Stimulated activated CD4-positive, alpha-beta T cell treated with anti-CD3 and anti-CD28 coated beads, TNF-alpha, amount 100 ng/mL, for 48 hours (primary cell): ENCODE data around the gene SHISA9.
"Not testable (repeated sequence)": the region's sequence is repeated elsewhere in the genome, so short reads cannot be mapped to it uniquely, and the experiment has no call there.

Experiments used
- DNase-seq, 3 donors: peaks; one replicate each; pipeline ENCODE4 v3.0.0-alpha.2; 2020; ENCODE audit warnings: low read depth in 3 of 3

Gene SHISA9

DNA sequence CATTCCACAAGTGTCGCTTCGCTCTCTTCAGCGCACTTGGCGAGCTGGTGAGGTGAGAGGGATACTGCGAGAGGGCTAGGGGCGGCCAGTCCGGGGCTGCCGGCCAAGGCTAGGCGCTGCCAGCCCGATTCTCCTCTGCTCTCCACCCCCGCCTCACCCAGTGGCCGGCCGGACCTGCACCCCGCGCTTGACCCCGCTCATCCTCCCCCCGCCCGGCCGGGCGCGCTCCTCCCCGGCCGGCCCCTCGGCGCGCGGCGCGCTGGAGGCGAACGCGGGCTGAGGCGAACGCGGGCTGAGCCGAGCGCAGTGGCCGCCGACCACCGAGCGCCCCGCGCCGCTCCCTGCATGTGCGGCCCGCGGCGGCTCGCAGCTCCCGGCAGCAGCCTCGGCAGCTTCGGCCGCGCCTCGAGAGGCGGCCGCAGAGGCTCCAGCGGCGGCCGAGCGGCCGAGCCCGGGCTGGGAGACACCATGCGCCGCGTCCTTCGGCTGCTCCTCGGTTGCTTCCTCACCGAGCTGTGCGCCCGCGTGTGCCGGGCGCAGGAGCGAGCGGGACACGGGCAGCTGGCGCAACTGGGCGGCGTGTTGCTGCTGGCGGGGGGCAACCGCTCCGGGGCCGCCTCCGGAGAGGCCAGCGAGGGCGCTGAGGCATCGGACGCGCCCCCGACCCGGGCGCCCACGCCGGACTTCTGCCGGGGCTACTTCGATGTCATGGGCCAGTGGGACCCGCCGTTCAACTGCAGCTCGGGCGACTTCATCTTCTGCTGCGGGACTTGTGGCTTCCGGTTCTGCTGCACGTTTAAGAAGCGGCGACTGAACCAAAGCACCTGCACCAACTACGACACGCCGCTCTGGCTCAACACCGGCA is at the start of gene SHISA9:
Gene SHISA9 (plus strand): TSS at position 2 of the 865 bp plus-strand sequence.
- no peak for DNase-seq

DNA sequence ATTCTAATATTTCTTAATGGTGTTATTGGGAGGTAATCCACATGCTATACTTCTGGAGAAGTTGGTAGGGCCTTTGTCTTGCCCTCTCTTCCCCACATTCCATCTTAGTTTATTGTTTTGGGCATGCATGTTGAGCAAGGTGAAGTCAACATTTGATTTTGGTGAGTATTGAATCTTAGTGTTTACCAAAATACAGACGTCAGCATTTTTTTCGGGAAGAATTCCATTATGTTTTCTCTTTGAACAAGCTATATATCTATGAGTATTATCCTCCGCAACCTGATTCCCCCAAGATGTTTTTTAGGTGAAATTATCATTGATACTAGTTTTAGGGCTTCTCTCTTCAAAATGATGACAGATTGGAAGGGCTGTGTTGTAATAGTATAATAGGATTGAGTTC is 47.4 kb upstream of the SHISA9 start:
- no peak for DNase-seq

DNA sequence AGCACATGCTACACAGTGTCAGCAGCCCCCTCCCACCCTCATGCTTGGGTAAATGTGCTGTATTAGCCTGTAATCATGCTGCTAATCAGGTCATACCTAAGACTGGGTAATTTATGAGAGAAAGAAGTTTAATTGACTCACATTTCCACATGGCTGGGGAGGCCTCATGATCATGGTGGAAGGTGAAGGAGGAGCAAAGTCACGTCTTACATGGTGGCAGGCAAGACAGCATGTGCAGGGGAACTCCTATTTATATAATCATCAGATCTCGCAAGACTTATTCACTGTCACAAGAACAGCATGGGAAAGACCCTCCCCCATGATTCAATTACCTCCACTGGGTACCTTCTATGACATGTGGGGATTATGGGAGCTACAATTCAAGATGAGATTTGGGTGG is 44.0 kb upstream of the SHISA9 start:
- DNase-seq = not testable (repeated sequence)

DNA sequence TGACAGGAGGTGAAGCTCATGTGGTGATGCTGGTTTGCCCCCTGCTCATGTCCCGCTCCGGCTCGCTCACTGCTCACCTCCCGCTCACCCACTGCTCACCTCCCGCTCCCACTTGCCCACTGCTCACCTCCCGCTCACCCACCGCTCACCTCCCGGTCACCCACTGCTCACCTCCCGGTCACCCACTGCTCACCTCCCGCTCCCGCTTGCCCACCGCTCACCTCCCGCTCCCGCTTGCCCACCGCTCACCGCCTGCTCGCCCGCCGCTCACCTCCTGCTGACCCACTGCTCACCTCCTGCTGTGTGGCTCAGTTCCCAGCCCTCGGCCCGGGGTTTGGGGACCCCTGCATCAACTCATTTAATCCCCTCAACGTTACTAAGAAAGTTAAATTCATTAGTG is 39.1 kb upstream of the SHISA9 start:
- no peak for DNase-seq

DNA sequence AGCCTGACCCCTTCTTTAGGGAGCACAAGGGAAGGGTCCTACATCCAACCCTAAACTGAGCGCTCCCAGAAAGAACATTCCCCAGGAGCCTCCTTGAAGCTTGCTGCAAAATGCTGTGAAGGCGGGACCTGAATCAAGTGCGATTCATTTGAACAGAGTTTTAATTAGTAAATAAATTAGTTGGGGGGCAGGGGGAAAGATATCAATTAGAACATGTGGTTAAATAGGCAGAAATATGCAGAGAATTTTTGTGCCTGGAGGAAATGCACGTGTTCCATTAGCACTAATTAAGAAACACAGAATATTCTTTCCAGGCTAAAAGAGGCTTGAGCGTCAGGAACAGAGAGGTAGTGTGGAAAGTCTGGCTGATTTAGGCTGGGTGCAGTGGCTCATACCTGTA is 38.5 kb upstream of the SHISA9 start:
- DNase-seq = no peak

DNA sequence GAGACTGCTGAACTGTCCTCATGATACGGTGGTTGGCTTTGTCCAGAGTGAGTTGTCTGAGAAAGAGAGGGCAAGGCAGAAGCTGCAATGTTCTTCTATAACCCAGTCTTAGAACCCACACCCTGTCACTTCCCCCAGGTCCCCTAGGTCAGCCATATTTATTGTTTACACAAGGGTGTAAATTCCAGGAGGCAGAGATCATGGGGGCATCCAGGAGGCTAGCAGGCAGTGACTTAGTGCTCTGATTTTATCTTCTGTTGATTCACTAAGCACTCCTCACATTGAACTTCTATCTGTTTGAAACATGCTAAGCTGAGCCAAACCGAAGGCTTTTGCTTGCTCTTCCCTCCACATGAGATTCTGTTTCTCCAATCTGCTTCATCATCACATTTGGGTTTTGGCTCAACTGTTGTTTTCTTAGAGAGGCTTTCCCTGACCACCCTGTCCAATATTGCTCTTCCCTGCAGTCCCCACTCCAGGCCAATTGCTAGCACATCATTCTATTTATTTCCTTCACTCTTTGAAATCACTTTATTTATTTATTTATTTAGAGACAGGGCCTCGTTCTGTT is 34.3 kb upstream of the SHISA9 start:
- no peak for DNase-seq

DNA sequence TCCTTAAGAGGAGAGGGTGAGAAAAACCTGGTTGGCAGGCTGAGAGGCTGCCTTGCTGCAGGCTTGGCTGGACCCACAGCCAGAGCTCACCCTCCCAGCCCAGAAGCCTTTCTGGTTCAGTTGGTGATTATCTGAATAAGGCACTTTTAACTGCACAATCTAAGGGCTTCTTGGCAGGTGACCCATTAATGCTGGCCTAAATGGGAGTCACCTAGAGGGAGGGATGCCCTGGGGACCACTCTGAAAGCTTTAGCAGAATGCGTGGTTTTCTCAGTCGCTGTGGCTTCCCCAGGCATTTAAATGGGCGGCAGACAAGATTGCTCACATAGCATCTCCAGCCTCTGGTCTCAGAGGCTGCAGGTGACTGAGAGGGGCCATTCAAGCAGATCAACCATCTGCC is 33.2 kb upstream of the SHISA9 start:
- DNase-seq = no peak

DNA sequence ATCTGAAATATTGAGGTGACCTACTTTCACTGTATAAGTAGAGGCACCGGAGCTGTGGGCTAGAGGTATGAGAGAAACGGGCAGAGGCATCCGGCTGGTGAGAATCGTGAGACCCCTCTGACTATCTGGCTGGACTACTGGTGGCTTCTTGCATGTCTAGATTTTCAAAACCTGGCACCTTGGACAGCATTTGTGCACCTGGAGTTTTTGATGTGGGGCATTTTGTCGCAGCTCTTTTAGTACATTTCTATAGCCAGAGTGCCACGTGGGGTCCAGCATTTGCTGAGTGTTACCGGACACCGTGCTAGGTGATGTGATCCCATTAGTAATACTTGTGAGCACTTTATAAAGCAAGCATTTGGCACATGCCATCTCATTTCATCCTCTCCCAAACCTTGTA is 32.6 kb upstream of the SHISA9 start:
- no peak for DNase-seq

DNA sequence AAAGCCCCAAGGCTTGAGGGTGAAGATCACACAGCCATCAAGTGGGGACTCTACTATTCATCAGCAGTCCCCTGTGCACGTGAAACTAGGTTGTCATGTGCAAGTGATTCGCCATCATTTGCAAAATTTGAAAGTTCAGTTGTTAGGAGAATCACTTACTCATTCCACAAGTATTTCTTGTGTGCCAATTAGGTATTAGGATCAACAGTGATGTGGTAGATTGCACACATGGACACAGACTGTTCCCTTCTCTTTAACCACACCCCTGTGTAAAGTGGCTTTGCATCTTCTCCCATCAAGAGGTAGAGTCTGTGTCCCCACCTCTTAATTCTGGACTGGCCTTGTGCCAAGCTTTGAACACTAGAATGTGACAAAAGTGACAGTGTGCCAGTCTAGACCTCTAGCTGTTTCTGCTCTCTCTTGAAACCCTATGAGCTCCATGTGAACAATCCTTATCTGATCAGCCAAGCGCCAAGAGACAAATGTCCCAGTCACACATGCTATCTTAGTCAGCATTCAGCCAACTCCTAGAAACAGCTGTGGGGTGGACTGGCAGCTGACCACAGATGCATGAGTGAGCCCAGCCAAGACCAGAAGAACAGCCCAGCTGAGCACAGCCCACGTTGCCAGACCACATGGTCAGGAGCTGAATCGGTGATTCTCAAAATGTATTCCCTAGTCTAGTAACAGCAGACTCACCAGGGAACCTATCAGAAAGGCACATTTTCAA is 31.5 kb upstream of the SHISA9 start:
- DNase-seq = no peak

DNA sequence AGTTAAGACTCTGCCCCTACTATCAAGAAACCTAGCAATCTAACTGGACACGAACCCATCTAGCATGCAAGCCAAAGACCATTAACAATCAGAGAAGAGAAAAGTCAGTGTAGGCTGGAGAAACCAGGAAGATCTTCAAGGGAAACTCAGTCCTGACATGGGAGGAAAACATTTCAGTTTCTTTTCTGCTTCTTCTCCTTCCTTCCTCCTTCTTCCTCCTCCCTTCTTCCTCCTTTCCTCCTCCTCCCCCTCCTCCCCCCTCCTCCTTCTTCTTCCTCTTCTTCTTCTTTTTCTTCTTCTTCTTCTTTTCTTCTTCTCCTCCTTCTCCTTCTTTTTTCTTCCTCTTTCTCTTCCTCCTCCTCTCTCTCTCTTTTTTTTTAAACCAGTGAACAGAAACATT is 29.6 kb upstream of the SHISA9 start:
- DNase-seq = no peak

DNA sequence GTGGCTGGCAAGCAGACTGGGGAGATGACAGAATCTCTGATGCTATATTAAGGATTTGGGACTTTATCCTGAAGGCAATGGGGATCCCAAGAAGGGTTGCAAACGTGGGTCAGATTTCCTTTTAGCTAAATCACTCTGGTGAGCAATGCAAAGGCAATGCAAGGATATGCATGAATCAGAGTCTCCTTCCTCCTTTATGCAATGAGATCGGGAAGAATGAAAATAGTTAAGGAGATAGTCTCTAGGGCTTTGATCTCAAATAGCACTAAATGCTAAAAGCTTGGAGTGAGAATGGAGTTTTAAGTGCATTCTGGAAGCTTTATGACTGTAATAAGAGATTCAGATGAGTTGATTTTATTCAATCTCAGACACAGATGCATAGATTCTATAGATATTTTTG is 27.2 kb upstream of the SHISA9 start:
- no peak for DNase-seq

DNA sequence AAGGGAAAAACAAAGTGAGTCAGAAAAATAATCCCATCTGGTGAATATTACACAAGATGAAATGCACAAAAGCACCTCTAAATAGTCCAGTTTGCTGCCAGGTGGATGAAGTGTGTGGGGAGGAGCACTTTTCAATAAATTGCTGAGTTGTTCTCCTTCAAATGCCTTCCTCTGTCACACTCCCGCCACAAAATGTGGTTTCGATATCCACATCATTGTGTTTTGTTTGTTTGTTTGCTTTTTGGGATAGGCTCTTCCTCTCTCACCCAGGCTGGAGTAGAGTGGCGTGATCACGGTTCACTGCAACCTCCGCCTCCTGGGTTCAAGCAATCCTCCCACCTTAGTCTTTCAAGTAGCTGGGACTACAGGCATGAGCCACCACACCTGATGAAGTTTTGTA is 24.6 kb upstream of the SHISA9 start:
- no peak for DNase-seq

DNA sequence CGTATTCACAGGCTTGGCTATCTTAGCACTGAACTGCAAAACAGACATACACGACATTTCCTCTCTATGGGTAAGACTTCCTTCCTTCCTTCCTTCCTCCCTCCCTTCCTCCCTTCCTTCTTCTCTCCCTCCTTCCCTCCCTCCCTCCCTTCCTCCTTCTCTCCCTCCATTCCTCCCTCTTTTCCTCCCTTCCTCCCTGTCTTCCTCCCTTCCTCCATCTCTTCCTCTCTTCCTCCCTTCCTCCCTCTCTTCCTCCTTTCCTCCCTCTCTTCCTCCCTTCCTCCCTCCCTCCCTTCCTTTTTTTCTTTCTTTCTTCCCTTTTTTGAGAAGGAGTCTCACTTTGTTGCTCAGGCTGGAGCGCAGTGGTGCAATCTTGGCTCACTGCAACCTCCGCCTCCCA is 22.4 kb upstream of the SHISA9 start:
- DNase-seq = no peak

DNA sequence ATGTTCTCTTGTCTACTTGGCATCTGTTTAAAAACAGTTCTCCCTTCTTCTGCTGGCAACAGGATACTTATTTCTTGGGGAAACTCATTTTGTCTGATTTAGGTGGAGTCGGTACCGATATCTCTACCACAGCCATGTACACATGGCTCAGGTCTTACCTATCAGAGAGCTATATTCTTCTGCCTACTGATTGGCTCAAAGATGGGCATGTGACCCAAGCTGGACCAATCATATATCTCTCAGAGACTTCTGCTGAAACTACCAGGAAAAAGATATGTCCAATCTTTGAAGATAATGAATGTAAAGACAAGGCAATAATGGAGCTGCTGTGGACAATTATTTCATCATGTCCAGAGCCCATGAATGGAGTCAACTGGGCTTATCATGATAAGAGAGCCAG is 21.6 kb upstream of the SHISA9 start:
- no peak for DNase-seq

DNA sequence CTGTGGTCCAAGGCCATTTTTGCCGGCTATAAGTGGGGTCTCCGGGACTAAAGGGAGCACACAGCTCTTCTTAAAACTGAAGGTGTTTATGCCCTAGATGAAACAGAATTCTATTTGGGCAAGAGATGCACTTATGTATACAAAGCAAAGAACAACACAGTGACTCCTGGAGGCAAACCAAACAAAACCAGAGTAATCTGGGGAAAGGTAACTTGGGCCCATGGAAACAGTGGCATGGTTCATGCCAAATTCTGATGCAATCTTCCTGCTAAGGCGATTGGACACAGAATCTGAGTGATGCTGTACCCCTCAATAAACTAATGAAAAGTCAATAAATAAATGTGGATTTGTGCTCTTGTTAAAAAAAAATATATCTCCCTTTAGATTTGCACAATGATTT is 20.2 kb upstream of the SHISA9 start:
- DNase-seq = no peak

DNA sequence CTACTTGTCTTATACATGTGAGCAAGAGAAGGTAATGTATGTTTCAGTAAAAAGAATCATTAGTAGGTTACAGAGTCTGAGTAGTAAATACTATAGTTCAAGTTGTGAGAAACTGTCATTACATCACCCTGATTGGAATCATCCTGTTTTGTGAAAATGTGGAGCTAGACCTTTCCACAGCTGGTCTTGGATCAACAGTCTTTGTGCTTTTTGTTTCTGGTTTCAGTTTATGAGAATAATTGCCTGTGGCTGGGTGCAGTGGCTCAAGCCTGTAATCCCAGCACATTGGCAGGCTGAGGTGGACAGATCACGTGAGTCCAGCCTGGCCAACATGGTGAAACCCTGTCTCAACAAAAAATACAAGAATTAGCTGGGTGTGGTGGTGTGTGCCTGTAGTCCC is 19.7 kb upstream of the SHISA9 start:
- no peak for DNase-seq

DNA sequence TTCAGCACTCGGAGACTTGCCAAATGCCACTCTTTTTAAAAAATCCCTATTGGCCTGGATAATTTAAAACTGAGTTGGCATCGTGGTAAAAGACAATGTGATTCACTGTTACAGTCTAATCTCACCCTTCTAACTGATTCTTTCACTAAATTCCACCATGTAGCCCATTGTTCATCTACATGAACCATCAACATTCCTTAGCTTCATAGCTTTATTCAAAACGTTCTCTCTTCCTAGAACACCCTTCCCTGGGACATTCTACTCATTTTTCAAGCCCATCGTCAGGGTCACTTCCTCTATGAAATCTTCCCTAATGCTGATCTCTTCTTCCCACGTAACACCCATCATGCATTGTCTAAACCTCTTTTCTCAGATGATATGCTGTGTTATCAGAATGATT is 15.7 kb upstream of the SHISA9 start:
- no peak for DNase-seq

DNA sequence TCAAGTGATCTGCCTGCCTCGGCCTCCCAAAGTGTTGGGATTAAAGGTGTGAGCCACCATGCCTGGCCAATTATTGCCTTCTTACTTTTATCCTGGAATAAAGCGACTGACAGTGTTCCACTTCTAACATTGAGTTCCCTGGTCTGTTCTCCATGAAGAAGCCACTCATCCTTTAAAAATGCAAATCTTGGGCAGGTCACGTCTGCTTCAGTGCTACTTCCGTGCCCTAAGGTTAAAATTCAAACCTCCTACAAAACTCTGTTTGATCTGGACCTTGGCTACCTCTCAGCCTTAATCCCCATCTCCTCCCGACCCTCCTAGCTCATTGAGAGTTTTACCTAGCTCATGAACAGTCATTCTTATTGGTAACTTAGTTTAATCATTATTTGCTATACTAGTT is 9.6 kb upstream of the SHISA9 start:
- DNase-seq = no peak

DNA sequence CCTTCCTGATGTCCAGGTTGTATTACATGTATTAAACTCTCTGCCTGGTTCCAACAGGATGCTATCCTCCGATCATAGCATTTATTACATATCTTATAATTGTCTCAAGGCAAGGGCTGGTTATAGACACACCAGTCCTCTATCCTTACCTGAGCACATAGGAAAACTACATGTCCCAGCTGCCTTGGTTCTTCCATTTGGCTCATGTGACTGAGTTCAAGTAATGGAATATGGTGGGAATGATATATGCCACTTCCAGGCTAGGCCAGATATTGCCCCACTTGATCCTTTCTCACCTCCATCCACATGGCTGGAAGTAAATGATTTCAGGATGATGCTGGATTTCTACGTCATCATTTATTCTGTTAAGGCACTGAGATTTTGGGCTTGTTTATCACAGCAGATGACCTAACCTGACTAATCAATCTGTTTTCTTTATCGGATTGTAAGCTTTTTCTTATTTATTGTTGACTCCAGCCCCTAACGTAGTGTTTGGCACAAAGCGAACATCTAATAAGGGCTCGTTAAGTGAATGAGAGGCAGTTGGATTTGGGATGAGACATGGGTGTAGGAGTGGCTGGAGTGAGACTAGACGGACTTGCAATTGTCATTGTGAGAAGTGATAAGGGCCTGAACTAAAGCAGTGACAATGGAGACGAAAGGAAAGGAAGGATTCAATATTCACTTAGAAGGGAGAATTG is 8.2 kb upstream of the SHISA9 start:
- DNase-seq = no peak

DNA sequence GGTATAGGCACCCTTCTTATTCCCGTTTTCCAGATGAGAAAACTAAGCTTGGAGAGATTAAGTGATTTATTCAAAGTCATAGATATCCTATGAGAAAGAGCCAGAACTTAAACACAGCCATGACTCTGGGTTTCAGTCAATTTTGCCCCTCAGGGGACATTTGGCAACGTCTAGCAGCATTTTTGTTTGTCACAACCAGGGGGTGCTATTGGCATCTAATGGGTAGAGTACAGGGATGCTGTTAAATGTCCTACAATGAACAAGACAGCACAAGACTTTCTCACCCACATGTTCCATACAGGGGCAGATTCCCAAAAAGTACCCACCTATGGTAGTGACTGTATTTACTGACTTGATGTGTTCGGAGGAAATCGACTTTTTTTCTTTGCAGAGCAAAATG is 4.8 kb upstream of the SHISA9 start:
- no peak for DNase-seq

DNA sequence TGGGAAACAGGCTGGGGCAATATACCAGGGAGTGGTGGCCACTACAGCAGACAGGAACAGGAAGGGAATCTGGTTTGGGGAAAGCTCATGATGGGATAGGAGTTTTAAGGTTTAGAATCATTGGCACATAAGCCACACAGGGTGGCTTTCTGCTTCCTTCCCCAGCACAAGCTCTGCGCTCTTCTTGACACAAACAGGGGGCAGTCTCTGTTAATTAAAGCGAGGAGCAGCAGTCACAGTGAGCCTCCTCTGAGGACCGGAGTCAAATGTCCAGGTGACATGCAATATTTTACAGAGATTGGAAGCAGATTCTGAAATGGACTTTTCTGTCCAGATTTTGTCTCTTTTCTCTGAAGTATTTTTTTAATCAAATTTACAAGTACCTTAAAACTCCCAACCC is 2.8 kb upstream of the SHISA9 start:
- no peak for DNase-seq

DNA sequence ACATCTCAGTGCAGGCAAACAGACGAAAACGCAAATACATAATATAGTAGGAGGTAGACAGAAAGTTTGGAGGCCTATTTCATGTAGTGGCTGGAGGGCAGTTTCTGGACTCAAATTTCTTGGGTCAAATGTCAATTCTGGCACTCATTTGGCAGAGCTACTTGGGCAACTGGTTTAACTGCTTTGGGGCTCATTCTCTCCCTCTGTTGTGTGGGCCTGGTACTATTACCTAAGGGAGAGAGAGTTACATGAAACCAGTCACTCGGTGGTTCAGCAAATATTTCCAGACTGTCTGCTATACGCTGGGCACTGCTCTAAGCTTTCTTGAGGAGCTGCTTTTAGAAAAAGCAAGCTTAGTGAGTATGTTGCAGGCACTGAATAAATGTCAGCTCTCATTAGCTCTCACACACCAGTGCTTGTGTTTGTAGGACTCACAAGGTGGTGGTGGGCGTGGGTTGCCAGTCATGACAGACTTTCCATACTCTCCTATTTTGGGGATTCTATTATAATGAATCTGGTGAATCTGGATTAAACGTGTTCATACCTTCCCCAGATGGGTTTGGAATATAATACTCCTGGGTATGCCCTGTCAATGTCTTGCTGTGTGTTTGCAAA is 1.8 kb upstream of the SHISA9 start:
- DNase-seq = no peak
